ENCODE data around the gene ALDH7A1.
"Not testable (repeated sequence)": the region's sequence is repeated elsewhere in the genome, so short reads cannot be mapped to it uniquely, and the experiment has no call there.

The ALDH7A1 gene

DNA sequence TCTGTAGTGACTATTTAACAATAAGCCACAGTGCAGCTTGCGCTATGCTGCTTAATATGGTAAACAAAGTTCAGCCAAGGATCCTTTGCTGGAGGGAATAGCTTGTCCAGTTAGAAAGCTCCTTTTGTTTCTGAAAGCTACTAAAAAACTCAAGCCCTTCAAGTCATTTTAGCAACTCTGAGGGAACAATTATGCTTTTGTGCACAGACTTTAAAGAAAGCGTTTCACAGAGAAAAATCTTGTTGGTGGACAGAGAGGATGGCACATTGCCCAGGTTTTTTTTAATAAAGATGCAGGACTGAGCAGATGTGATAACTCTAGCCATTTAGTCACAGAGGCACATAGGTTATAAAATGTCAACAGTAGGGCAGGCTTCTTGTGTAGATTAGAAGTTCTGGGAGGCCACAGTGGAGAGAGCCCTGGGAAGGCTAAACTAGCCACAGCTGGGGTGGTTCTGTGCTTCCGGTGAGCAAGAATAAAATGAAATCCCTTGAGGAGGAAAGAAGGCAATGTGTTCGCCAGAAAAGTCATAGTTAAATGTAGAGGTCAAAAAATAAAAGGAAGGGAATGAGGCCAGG lies 63.4 kb downstream of the ALDH7A1 start:
- no peak for DNase-seq

- no peak for DNase-seq
Observed at GRCh38 chr5:126527892-126528291, 67.1 kb downstream of the ALDH7A1 start.

DNA sequence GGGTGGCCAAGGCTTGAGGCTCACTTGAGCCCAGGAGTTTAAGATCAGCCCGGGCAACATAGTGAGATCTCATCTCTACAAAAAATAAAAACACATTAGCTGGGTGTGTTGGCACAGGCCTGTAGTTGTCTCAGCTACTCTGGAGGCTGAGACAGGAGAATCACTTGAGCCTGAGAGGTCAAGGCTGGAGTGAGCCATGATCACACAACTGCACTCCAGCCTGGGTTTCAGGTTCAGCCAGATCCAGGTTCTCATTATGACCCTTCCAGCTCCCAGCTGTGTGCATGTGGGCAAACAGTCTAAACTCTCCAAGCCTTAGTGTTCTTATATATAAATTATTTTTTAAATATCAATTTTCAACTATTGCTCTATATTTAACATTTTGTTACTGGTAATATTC lies 67.9 kb downstream of the ALDH7A1 start:
- DNase-seq, result no peak

DNA sequence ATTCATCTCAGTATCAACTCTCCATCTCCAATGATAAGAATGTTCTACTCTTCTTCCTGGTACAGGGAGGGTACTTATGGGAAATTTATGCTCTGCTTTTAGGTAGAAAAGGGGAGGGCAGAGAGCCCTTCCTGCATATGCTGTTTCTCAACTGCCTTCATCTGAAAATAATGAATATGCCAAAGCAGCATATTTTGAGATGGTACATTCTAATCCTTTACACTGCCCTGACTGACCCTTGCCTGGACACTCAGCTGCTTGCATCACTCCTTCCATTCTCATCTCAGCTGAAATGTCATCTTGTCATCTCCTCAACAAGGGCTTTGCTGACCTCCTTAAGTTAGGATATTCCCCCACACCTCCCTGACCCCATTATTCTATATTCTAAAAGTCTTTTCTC lies 68.5 kb downstream of the ALDH7A1 start:
- DNase-seq, result no peak

DNA sequence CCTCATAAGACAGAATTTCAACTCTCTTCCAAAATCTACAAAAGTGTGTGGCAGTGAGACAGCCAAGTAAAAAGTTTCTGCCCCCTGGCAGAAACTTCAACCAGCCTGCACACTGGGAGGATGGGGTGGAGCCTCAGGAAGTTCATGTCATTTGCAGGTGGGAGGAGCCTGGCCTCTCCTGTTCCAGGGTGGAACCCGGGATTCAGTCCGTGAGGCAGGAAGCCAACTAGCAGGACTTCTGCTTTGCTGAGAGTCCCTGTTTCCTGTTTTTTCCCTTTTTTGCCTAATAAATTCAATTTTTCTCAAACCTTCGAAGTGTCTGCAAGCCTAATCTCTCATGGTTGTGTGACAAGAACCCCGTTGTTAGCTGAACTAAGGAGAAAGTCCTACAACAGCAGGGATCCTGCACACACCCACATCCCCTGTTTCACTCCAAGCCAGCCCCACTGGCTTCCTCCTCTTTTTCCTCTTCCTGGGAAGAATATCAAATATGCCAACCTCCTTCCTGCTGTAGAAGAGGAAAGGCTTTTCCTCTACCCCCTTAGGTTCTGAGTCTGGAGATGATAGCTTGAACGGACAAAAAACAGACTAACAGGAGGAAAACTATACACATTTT lies 69.3 kb downstream of the ALDH7A1 start:
- no peak for DNase-seq

- no peak for DNase-seq
Observed at GRCh38 chr5:126523818-126524510, 71.1 kb downstream of the ALDH7A1 start.

GRCh38 chr5:126521130-126521529 lies 73.9 kb downstream of the ALDH7A1 start:
- DNase-seq, result no peak

GRCh38 chr5:126520593-126520953 lies 74.4 kb downstream of the ALDH7A1 start:
- no peak for DNase-seq

DNA sequence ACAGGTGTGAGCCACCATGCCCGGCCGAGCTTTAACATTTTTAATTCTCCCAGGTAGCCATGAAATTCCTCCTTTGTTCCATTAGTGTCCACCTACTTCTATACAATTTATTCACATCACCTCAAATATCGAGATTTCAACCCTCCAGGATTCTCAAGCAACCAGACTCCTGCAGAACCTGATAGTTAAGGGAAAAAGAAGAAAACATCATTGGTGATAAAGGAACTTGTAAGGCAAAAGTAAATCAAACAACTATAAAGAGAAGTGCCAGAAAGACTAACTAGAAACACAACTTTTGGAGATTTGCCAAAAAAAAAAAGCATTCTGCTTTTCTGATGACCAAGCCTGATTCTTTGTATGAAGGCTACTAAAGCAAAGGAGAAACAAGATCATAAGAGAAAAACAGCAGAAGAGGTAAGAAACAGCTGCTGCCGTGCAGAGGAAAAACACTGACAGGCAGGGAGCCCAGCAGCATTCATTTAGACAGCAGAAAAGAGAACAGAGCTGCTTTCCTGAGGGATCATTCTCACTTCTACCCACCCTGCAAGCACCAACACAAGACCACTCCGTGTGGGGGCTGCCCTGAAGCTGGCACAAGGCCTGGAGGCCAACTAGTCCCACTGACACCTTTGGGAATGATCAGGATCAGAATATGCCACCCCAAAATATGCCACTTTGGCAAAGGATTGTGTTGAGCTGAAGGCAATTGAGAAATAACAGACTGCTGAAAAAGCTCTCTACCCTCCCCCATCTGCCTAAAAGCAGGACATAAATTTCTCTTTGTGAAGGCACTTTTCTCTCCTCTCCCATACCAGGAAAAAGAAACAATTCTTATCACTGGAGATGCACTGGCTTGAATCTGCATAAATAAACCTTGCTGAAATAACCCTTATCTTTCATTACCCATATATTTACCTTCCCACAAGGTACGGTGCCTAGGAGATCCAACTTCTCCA lies 75.1 kb downstream of the ALDH7A1 start:
- no peak for DNase-seq

- DNase-seq, result not testable (repeated sequence)
Observed at GRCh38 chr5:126519223-126519622, 75.8 kb downstream of the ALDH7A1 start.

DNA sequence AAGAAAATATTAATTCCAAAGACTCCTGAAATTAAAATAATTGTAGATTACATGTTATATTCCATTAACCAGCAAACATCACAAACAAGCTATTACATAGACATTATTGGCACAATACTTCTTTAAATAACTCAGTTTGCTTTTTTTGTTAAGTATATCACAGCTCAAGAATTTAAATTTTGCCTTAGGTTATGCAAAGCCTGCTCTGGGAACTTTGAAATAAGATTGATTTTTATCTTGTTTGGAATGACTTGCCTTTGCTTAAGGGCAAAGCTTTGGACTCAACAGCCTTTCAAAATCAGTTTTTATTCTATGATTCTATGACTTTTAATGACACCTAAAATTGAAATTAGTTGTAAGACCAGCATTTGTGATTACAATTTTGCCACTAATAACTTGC lies 78.2 kb downstream of the ALDH7A1 start:
- DNase-seq, result no peak

GRCh38 chr5:126516133-126516532 lies 78.9 kb downstream of the ALDH7A1 start:
- no peak for DNase-seq

DNA sequence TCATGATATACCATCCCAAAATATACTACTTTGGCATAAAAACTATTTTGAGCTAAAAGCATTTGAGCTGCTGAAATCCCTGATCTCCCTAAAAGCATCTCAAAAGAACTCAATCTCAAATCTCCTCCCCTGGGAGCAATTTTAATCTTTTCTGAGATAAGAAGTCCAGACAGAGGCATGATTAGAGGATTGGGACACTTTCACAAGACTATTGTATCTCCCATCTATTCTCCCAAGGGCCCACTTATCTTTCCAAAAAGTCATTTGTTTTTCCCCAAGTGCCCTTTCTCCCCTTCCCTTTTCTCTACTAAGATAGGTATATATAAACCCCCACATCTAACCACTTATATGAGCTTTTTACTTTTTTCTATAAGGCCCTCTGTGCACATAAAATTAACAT lies 79.7 kb downstream of the ALDH7A1 start:
- DNase-seq, result no peak

- no peak for DNase-seq
Observed at GRCh38 chr5:126514558-126515141, 80.4 kb downstream of the ALDH7A1 start.

DNA sequence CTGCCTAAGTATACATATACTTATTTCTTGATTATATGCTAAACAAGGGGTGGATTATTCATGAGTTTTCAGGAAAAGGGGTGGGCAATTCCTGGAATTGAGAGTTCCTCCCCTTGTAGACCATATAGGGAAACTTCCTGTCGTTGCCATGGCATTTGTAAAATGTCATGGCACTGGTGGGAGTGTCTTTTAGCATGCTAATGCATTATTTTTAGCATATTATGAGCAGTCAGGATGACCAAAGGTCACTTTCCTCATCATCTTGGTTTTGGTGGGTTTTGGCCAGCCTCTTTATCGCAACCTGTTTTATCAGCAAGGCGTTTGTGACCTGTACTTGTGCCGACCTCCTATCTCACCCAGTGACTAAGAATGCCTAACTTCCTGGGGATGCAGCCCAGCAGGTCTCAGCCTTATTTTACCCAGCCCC lies 80.9 kb downstream of the ALDH7A1 start:
- no peak for DNase-seq

GRCh38 chr5:126513703-126514102 lies 81.3 kb downstream of the ALDH7A1 start:
- DNase-seq, result no peak

GRCh38 chr5:126513302-126513701 lies 81.7 kb downstream of the ALDH7A1 start:
- no peak for DNase-seq

- DNase-seq, result no peak
Observed at GRCh38 chr5:126512451-126512850, 82.6 kb downstream of the ALDH7A1 start.

DNA sequence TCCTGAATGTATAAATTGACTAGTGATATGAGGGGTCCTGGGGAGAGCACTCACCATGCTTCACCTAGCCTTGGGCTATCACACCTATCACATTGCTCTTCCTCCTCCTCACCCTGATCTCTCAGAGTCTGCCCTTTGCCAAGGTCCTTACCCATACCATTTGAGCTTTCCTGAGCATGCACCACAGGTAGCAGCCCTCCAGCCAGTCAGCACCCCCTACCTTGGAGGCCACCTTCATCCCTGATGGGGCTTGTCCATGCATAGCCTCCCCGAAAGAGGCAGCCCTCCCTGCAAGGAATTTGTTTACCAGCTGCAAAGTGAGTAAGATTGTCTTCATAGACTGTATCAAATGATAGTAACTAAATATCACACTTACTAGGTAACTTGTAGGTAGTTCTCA lies 83.1 kb downstream of the ALDH7A1 start:
- no peak for DNase-seq

GRCh38 chr5:126509339-126509738 lies 85.7 kb downstream of the ALDH7A1 start:
- DNase-seq, result no peak

DNA sequence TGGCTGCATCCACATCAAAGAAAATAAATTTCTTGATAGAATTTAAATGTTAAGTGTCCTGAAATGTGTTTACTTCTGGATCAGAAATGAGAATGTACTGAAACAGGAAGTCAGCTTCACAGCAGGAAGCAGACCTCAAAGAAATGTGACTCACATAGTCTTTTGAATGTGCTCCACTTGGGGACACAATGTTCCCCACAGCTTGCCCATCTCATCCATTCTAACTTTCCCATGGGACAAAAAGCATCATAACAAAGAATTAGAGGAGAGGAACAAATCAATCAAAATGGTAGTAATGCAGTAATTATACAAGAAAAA lies 86.1 kb downstream of the ALDH7A1 start:
- no peak for DNase-seq

- no peak for DNase-seq
Observed at GRCh38 chr5:126508251-126508961, 86.6 kb downstream of the ALDH7A1 start.

DNA sequence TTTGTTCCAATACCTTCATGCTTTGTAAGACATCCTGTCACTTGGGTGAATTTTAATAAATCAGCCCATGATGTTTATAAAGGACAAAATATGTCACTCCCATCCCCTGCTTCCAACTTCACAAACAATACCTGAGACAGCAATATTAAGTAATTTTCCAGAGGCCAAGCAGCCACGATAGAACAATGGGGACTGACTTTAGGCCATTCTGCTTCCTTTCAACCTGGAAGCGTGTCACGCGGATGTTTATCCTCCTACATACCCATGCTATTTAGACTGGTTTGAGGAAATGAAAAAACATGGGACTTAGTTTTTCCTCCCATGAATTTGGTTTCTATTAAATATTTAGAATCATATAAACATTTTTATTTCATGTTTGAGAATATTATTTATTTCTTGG lies 88.9 kb downstream of the ALDH7A1 start:
- no peak for DNase-seq
